Stimulated activated CD8-positive, alpha-beta memory T cell treated with anti-CD3 and anti-CD28 coated beads, Interleukin-12 subunit alpha, Interleukin-12 subunit beta, amount 100 ng/mL, for 24 hours (primary cell): ENCODE measurements around the gene RNLS.

Source experiments
- DNase-seq: peaks from one replicate; pipeline ENCODE4 v3.0.0-alpha.2; 2020; ENCODE audit errors: extremely low read depth

The RNLS gene

DNA sequence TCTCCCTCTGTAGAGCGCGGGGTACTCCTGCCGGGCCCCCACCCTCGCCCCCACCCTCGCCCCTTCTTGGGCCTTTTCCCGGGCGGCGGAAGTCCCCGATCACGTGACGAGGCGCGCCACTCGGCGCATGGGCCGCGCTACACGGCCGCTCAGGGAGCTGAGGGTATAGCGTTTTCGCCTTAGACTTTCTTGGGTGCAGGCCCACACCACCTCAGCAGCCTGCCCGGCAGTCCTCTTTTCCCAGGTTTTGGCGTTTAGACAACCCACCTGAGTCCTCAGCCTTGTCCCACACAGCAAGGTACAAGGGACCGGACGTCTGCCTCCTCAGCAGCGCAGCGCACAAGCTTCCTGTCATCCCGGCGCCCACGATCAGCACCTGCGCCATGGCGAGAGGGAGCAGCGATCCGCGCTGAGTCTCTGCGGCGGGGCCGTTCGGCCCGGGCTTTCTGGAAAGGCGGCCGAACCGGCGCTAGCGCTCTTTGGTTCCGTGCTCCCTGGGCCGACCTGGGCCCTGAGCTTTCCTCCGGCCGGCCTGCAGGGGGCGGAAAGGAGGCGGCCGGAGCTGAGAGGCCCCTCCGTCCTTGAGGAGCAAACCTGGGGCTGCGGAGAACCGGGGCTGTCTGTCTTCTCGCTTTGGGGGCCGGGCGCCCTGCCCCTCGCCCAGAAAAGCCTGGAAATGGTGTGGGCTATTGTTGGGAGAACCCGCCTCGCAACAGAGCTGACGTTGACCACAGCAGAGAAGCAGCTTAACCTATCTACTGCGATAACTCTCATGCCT, at the start of gene RNLS:
Gene RNLS, minus strand, starts transcription at position 513 of the 778 bp plus-strand sequence.
- DNase-seq = peak; percentile 35

- no peak for DNase-seq
Measured at GRCh38 chr10:88624840-88625239, 41.7 kb upstream of the RNLS start.

DNA sequence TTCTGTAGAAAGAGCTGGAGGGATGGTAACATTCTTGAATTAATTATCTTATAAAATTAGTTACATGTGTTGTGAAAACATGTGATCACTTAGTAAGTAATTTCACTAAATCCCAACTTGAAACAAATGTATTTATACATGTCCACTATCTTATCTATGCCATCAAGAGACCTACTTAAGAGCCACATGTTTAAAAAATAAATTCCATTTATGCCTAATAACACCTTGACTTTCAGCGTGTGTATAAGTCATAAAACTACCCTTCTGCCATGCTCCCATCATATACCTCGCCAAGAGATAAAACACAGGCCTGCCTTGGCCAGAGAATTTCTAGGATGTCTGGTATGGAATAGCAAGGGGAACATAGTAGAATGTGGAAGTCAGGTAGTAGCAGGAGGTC, 40.7 kb upstream of the RNLS start:
- DNase-seq = no peak

DNA sequence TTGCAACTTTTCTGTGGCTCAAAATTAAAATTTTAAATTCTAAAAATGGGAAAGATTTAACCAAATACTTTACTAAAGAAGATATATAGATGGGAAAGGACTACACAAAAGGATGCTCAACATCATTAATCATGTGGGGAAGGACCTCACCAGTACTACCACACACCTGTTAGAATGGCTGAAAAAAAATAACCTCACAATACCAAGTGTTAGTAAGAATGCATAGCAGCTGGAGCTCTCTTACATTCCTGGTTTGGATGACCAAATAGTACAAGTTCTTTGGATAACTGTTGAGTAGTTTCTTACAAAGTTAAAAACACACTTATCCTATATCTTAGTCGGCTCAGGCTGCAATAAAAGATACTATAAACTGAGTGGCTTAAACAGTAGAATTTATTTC, 37.3 kb upstream of the RNLS start:
- DNase-seq = no peak

GRCh38 chr10:88618496-88618895, 35.4 kb upstream of the RNLS start:
- no peak for DNase-seq

DNA sequence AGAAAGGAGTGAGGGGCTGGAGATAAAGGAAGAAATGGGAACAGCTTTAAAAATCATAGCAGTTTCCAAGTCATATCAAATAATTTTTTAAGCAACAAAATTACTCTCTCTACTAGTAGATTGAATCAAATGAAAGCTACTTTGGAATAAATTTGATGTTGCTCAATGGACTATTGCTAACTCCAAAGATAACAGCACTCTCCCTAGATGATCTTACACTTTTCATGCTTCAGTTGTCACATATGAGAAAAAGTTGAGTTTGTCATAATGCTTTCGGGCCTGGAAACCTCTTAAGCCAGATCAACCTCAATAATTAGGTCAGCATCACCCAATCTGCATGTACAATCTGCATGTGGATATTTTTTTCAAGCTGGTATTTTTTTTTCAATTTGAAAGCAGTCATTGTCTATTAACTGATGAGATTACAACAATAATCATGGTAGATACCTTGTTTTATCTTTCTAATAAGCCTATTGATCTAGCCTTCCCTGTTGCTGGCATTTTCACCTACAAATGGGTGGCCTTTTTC, 34.7 kb upstream of the RNLS start:
- DNase-seq = no peak

DNA sequence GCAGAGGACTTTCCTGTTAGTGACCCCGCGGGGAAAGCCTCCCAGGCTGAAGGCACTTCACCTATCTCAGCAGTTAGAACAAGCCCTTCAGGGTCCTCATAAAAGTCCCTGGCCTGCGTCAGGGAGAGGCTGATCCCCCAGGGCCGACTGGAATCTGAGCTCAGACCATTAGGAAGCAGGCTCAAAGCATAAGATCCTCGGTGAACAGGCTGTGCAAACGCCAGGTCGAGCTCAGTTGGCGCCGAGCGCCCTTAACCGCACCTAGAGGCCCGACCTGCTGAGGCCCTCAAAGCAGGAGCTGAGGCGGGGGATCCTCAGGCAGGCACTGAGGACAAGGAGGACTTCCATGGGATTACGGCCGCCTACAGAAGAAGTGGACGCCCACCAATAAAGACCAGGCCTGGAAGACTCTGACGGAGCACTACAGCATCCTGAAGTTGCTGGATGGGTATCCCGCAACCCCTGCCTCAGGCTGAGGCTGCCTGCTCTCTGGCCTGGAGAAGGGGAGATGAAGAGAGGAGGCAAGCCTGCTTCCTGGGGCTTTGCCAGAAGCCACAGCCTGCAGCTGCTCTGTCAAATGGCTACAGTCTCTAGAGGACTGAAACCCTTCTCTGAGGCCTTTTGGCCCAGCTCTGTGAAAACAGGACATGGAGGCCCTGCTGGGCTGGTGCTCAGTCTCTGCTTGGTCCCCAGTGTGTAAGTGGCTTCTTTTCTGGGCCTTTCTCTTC, 33.3 kb upstream of the RNLS start:
- no peak for DNase-seq

DNA sequence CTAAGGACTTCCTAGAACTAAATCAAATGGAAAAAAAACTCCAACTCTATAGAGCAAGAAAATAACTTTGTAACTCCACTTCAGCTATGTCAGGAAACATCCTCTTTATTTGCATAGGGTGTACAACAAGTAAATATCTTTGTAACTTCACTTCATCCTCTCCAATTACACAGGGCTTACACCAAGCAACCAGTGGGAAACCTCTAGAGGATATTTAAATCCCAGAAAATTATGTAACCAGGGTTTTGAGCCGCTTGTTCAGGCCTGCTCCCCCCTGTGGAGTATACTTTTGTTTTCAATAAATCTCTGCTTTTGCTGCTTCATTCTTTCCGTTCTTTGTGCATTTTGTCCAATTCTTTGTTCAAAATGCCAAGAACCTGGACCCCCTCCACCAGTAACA, 25.7 kb upstream of the RNLS start:
- no peak for DNase-seq

DNA sequence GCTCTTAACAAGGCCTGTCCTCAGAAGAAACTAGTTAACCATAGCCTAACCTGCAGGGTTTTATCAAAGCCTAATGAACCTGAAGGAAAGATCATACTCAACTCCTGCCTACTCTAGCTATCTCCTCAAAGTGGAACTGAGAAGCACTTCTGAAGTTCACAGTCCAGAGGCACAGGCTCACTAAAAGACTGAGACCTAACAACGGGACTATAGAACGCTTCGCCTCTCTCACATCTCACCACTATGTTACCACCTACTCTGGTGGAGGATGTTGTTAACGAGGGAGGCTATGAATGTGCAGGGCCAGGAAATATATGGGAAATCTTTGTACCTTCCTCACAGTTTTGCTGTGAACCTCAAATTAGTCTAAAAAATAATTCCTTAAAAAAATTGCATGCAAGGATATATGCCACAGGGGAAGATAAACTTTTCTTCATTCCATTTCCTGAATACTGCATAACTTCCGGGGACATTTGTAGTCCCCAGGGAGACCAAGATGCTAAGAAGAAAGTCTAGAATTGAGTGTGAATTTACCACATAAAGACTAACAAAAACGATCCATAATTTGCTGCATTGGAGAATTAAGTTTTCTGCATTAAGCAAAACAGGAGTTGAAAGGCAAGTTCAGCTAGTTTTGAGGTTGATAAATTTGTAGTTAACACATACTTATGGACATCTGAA, 25.1 kb upstream of the RNLS start:
- no peak for DNase-seq

DNA sequence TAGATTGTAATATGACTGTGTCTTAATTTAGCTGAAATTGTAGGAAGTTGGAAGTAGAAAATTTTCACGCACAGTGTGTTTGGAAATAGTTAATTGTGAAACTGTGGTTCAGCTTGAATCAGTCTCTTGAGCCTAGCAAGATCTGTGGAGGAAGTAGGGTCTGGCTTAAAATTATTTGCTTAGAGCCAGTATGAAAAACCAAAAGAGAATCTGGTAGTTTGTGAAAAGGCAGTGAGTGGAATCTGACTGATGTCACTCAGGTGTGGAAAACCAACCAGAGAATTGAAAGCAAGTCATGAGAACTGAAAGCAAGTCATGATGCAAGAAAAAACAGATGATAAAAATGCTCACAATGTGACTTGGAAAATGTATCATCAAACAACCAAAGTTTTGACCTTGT, 14.9 kb upstream of the RNLS start:
- DNase-seq = no peak

- DNase-seq = no peak
Measured at GRCh38 chr10:88594482-88594881, 11.4 kb upstream of the RNLS start.

DNA sequence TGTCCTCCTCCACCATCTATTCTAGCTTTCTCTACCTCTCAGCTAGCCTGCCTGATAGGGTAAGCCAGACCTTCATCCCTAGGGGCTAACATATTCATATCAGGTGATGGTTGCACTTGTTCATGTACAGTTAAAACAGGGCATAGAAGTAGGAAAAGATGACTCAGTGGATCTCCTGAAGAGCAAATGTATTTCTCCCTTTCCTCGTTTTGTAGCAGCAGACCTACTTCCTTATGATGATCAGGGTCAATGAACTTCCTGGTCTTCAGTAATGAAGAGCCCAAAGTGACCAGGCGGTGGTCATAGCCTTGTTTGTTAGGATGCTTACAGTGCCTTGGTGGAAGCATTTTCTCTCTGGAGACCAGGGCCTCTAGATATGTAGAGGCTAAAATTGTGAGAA, 9.8 kb upstream of the RNLS start:
- DNase-seq = no peak

DNA sequence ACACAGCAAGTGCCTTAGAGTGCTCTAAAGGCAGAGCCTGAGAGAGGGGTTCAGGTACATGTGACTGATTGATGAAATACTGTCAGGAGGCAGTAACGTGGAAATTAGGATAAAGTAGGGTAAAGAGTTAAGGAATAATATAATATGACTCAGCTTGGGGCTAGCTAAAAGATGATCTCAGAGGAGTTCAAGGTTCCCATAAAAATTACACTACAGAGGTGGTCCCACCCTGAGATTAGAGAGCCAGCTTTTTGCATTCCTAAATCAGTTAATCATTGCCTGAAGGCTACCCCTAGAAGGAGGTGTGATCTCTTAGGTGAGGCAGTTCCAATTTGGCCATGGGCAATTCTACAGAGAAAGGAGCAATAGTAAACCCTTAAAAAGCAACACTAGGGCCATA, 9.3 kb upstream of the RNLS start:
- DNase-seq = no peak

DNA sequence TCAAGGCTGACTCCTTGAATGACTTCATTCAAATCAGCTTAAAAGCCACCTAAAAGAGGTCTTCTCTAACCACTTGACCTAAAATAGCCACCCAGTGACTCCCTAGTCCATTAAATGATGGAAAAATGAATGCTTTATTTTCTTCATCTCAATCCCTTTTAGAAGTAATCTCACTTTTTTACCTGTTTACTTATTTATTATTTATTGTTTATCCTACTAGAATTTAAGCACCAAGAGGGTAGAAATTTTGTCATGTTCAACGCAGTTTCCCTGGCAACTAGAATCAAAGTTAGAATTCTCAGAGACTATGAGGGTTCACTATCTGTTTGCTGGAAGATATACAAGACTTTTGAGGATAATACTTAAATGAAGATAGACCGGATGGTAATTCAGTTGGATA, 3.3 kb upstream of the RNLS start, which contains the start of gene LIPJ:
Gene LIPJ, plus strand, starts transcription at position 301 of the 400 bp plus-strand sequence. CDS start 3,926 bp downstream, outside the sequence.
- no peak for DNase-seq

GRCh38 chr10:88583584-88583957, 453 bp upstream of the RNLS start:
- DNase-seq = no peak

GRCh38 chr10:88582411-88582805, 710 bp downstream of the RNLS start:
- no peak for DNase-seq

- DNase-seq = no peak
Measured at GRCh38 chr10:88565072-88565471, 18.0 kb downstream of the RNLS start.

- DNase-seq = no peak
Measured at GRCh38 chr10:88562152-88562551, 21.0 kb downstream of the RNLS start.

DNA sequence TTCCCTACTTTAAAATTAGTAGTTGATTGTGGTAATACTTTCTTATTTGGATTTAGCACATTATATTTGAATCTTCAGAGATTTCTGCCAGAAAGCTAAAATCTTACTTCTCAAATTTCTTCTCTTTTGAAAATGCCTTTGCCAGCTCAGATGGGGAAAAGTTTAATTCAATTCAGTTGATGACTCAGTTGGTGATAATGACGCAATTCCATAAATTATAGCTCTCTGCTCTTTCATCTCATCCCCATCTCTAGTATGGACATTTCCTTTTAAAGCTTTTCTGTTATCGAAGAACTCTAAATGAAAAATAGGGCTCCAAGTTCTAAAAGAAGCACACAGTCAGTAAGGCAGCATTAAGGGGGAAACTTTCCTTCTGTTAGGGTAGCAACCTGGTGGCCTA, 25.5 kb downstream of the RNLS start:
- DNase-seq = no peak

DNA sequence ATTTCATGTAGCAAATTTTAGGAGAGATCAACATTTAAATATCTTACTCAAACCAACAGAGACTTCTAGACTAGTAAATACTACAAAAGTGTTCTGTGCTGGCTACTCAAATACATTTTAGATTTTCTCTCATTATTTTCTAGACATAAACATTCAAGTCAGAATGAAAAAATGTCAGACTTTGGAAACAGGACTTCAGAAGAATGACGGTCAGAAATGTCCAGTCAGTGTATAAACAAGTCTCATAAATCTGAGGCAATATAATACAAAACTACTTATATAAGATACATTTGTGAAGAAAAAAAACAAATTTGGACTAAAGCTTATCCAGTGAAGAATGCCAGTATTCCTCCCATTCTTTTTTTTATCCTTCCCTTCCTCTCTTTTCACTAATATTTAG, 25.9 kb downstream of the RNLS start:
- DNase-seq = no peak

DNA sequence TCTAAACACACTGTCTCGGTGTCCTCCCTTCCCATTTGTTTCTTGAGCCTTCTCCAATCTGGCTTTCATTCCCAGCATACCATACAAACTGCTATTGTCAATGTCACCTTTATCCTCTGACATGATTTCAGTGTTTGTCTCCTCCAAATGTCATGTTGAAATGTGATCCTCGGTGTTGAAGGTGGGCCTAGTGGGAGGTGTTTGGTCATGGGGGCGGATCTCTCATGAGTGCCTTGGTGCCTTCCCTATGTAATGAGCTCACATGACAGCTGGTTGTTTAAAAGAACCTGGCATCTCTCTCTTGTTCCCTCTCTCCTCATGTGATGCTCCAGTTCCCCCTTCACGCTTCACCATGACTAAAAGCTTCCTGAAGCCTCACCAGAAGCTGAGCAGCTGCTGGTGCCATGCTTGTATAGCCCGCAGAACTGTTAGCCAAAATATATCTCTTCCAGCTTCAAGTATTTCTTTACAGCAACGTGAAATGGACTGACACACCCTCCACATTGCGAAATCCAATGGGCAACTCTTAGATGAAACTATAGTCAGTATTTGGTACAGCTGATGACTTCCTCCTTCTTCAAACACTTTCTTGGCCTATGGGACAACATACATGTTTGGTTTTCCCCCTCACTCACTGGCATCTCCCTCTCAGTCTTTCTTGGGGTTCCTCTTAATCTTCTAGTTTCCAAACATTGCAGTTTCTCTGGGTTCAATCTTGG, 27.8 kb downstream of the RNLS start:
- no peak for DNase-seq
